ENCODE measurements around the gene LRRK2.

LRRK2 gene

DNA sequence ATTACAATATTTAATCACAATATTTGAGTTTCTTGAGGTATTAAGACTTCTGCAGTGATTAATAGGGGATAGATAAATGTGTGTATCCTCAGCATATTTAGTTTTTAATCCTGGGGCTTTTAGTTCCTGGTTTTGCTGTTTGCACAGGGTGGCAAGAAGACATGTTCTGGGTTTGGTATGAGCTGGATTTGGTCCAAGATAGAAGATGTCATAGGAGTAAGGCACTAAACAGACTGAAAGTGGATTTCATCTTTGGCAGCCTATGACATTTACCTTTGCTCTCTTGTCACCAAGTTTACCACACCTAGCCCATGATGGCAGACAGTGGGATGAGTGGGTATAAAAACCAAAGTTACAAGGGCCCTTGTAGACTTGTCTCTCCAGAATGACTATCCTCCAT lies 168.2 kb downstream of the LRRK2 start:
- TF ChIP-seq, protein P1, sequence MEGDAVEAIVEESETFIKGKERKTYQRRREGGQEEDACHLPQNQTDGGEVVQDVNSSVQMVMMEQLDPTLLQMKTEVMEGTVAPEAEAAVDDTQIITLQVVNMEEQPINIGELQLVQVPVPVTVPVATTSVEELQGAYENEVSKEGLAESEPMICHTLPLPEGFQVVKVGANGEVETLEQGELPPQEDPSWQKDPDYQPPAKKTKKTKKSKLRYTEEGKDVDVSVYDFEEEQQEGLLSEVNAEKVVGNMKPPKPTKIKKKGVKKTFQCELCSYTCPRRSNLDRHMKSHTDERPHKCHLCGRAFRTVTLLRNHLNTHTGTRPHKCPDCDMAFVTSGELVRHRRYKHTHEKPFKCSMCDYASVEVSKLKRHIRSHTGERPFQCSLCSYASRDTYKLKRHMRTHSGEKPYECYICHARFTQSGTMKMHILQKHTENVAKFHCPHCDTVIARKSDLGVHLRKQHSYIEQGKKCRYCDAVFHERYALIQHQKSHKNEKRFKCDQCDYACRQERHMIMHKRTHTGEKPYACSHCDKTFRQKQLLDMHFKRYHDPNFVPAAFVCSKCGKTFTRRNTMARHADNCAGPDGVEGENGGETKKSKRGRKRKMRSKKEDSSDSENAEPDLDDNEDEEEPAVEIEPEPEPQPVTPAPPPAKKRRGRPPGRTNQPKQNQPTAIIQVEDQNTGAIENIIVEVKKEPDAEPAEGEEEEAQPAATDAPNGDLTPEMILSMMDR (IDR thresholded peaks at IDR 0.05; ENCODE audit: low read depth, low read length) = no peak
- DNase-seq = no peak
- H3K27me3 ChIP-seq = no peaks in the 10 kb centered on the region

DNA sequence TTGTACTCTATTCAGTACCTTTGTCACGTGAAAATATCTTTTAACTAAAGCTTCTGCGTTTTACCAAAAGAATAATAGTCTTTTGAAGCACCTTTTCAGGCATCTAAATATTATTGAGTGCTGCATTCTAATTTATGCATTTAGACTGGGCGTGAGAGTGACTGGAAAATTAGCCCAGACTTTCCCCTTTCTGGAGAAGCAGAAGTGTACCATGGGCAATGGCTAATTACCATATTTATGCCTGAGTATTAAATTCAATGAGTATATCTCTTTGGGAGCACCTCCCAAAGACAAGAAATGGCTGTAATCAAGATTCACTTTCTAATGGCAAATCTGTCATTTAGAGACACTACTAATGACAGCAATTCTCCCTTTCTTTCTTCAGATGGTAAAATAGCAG lies 174.9 kb downstream of the LRRK2 start:
- Histone ChIP-seq H3K36me3 (no peaks in the 10 kb centered on the region), H3K4me3 (ENCODE audit: low read depth, low read length) (no peak overlapping the region), H3K9me3 (no peaks in the 10 kb centered on the region), H3K4me1 (no peaks in the 10 kb centered on the region), H3K27me3 (0 out of 2 replicates have a peak, but pooled peaks cover 4% of the 10 kb centered on the region)
- no peak for DNase-seq
- TF ChIP-seq, protein P1 (IDR thresholded peaks at IDR 0.05; ENCODE audit: low read depth, low read length) = no peak

More for the DNA sequence above, 168.2 kb downstream of the LRRK2 start:
- no peaks in the 10 kb centered on the region; the same call in 1 of the 2 replicates for H3K9me3 ChIP-seq
- no peak overlapping the region for H3K4me3 ChIP-seq (ENCODE audit: low read depth, low read length)
- no peaks in the 10 kb centered on the region for H3K36me3 ChIP-seq
- H3K4me1 ChIP-seq = no peaks in the 10 kb centered on the region

DNA sequence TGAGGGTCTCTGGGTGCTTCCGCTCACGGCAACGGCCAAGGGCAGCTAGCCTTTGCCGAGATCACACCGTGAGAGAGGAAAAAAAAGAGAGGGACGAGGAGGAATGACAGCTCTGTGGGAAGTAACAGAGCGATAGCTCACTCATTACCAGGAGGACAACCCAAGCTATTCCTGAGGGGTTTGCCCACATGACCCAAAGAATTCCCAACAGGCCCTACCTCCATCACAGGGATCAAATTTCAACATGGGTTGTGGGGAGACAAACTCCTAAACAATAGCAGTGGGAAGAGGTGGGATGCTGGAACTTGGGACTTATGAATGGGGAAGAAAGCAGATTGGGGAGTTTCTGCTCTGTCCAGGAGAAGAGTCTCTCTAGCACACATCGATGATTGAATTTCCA lies 180.6 kb downstream of the LRRK2 start:
- Histone ChIP-seq H3K36me3 (no peaks in the 10 kb centered on the region), H3K9me3 (no peaks in the 10 kb centered on the region), H3K4me3 (ENCODE audit: low read depth, low read length) (no peak overlapping the region), H3K4me1 (no peaks in the 10 kb centered on the region), H3K27me3 (0 out of 2 replicates have a peak, but pooled peaks cover 4% of the 10 kb centered on the region)
- no peak for DNase-seq
- TF ChIP-seq, protein P1 (IDR thresholded peaks at IDR 0.05; ENCODE audit: low read depth, low read length) = no peak

Measured in BE2C (cell line).